ENCODE measurements around the gene KIAA1586.

Gene KIAA1586

GRCh38 chr6:57104336-57104735 is 57.8 kb downstream of the KIAA1586 start:
- TF ChIP-seq, protein P1, sequence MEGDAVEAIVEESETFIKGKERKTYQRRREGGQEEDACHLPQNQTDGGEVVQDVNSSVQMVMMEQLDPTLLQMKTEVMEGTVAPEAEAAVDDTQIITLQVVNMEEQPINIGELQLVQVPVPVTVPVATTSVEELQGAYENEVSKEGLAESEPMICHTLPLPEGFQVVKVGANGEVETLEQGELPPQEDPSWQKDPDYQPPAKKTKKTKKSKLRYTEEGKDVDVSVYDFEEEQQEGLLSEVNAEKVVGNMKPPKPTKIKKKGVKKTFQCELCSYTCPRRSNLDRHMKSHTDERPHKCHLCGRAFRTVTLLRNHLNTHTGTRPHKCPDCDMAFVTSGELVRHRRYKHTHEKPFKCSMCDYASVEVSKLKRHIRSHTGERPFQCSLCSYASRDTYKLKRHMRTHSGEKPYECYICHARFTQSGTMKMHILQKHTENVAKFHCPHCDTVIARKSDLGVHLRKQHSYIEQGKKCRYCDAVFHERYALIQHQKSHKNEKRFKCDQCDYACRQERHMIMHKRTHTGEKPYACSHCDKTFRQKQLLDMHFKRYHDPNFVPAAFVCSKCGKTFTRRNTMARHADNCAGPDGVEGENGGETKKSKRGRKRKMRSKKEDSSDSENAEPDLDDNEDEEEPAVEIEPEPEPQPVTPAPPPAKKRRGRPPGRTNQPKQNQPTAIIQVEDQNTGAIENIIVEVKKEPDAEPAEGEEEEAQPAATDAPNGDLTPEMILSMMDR (IDR thresholded peaks at IDR 0.05): no peak
